GM13976 (cell line): ENCODE data around the gene DAAM1.

ENCODE experiments used
- DNase-seq: peaks from one replicate; pipeline ENCODE4 v3.0.0; 2012; ENCODE audit warnings: low spot score
- CTCF ChIP-seq: IDR thresholded peaks from 2 replicates; pipeline ENCODE4 v1.5.1; 2012; ENCODE audit warnings: borderline replicate concordance, mild to moderate bottlenecking; ENCODE audit not compliant: insufficient read depth; ENCODE audit errors: extremely low read depth, missing control alignments, control extremely low read depth
- in situ Hi-C: fragments of 300-500 bp; cut with MboI; formaldehyde crosslinking; loops from one replicate; pipeline ENCODE4 v1.12.0; 2022; ENCODE audit warnings: low sequenced_read_pairs, mixed read lengths, inconsistent platforms; ENCODE audit not compliant: unreplicated experiment

DAAM1 gene

GRCh38 chr14:59354666-59355065 lies 166.2 kb downstream of the DAAM1 start:
- no peak for DNase-seq
- TF ChIP-seq CTCF: no peak
- in situ Hi-C loops: no loop called here

- no peak for TF ChIP-seq CTCF
- DNase-seq: no peak
- in situ Hi-C loops: no loop called here
Observed at GRCh38 chr14:59355091-59355490, 166.6 kb downstream of the DAAM1 start.

- in situ Hi-C loops: no loop called here
- TF ChIP-seq CTCF: no peak
- DNase-seq: no peak
Observed at GRCh38 chr14:59356312-59356711, 167.8 kb downstream of the DAAM1 start.

GRCh38 chr14:59356767-59357166 lies 168.3 kb downstream of the DAAM1 start:
- DNase-seq: peak; percentile 23
- TF ChIP-seq CTCF: no peak
- in situ Hi-C loops: no loop called here

- DNase-seq: no peak
Observed at GRCh38 chr14:59358102-59358501, 169.6 kb downstream of the DAAM1 start.

GRCh38 chr14:59358784-59359183 lies 170.3 kb downstream of the DAAM1 start:
- no peak for DNase-seq
- in situ Hi-C loops: no loop called here

More at GRCh38 chr14:59358102-59358501, 169.6 kb downstream of the DAAM1 start:
- in situ Hi-C loops: no loop called here
- TF ChIP-seq CTCF: no peak

More at GRCh38 chr14:59358784-59359183, 170.3 kb downstream of the DAAM1 start:
- TF ChIP-seq CTCF: no peak
